K562 (cell line): Measurements from ENCODE around the gene SYT15. TPM values are rescaled to one million over a fixed set of nuclear protein-coding genes. Genes with fewer than 3 reads are reported as not detected.

Experiments used
- ATF4 ChIP-seq: fragments of 450-650 bp; formaldehyde crosslinking; IDR thresholded peaks from 2 replicates; pipeline ENCODE4 v1.4.0; 2022; ENCODE audit warnings: mild to moderate bottlenecking, moderate library complexity
- CBFA2T2 ChIP-seq: fragments of 450-650 bp; conservative IDR thresholded peaks from 2 replicates; pipeline ENCODE4 v1.6.1; 2017; ENCODE audit warnings: mild to moderate bottlenecking
- DPF2 ChIP-seq: fragments of 450-650 bp; IDR thresholded peaks from 2 replicates; pipeline ENCODE4 v1.6.1; 2016
- ESRRA ChIP-seq: fragments of 450-650 bp; IDR thresholded peaks from 2 replicates; pipeline ENCODE4 v1.6.1; 2014; ENCODE audit warnings: low read depth, mild to moderate bottlenecking, moderate library complexity, borderline replicate concordance
- HBP1 ChIP-seq: fragments of 450-650 bp; formaldehyde crosslinking; IDR thresholded peaks from 2 replicates; pipeline ENCODE4 v1.4.0; 2022; ENCODE audit warnings: missing genetic modification characterization
- MAX ChIP-seq: sonication (generic); formaldehyde crosslinking; IDR thresholded peaks from 2 replicates; pipeline ENCODE4 v1.9.0; 2022; ENCODE audit warnings: mild to moderate bottlenecking, missing genetic modification reagents
- MCM7 ChIP-seq, 2 experiments: fragments of 450-650 bp; IDR thresholded peaks; 2 replicates each; pipeline ENCODE4 v1.6.1; 2016 to 2018
- MEIS2 ChIP-seq: fragments of 450-650 bp; IDR thresholded peaks from 2 replicates; pipeline ENCODE4 v1.6.1; 2014; ENCODE audit warnings: mild to moderate bottlenecking; ENCODE audit not compliant: partially characterized antibody
- NCOA1 ChIP-seq: fragments of 450-650 bp; IDR thresholded peaks from 2 replicates; pipeline ENCODE4 v1.6.1; 2016; ENCODE audit warnings: low read depth
- RREB1 ChIP-seq: fragments of 250-450 bp; sonication (Bioruptor Pico); IDR thresholded peaks from 2 replicates; pipeline ENCODE4 v1.4.0; 2020
- SMAD3 ChIP-seq: fragments of 450-650 bp; formaldehyde crosslinking; conservative IDR thresholded peaks from 2 replicates; pipeline ENCODE4 v1.4.0; 2020; ENCODE audit warnings: mild to moderate bottlenecking
- ZBTB11 ChIP-seq, 3 experiments: fragments of 200-800 bp in 1 of 3; fragments of 250-450 bp in 1 of 3; fragments of 450-650 bp in 1 of 3; sonication (Bioruptor Pico) in 1 of 3; sonication (Bioruptor generic) in 1 of 3; formaldehyde crosslinking in 1 of 3; IDR thresholded peaks; 2 replicates each; pipeline versions ENCODE4 v1.6.1 to v1.8.0; 2016 to 2022; ENCODE audit warnings: mild to moderate bottlenecking in 2 of 3, missing genetic modification characterization in 2 of 3, missing compliant biosample characterization in 1 of 3, moderate library complexity in 1 of 3
- ZKSCAN1 ChIP-seq: fragments of 150-350 bp; IDR thresholded peaks from 2 replicates; pipeline ENCODE4 v1.6.1; 2016; ENCODE audit warnings: low read depth, low read length
- ZSCAN32 ChIP-seq: fragments of 450-650 bp; formaldehyde crosslinking; IDR thresholded peaks from 2 replicates; pipeline ENCODE4 v1.4.0; 2020; ENCODE audit warnings: mild to moderate bottlenecking, moderate library complexity
- polyA plus RNA-seq, 8 experiments: library from polyadenylated mRNA; depleted of rRNA in 4 of 8; stranded (reverse) in 5 of 8; unstranded in 3 of 8; fragments of >200 nt; fragmentation: Nextera tagmentation in 2 of 8; fragmentation: Illumina TruSeq in 1 of 8; extraction: Ambion mirVana in 2 of 8; extraction: Trizol in 1 of 8; gene quantifications; 2 replicates each; pipeline versions ENCODE4 v1.2.1 to v1.2.3, GENCODE V29; 2011 to 2014; ENCODE audit warnings: inconsistent platforms in 1 of 8, missing spikeins in 1 of 8
- total RNA-seq, 7 experiments: library from RNA; depleted of rRNA in 6 of 7; stranded (reverse); fragments of >200 nt in 6 of 7; fragmentation: Illumina TruSeq in 2 of 7; extraction: Trizol in 2 of 7; gene quantifications; 2 replicates each; pipeline versions ENCODE4 v1.2.1 to v1.2.3, GENCODE V29; 2011 to 2021; ENCODE audit warnings: low replicate concordance in 1 of 7

Gene SYT15
- total and polyA plus RNA-seq, 9 of the 15 experiments (the other 6 are each of a cell fraction or from before 2014, with no cell fraction given), result 0.05 to 0.82 (median 0.21) TPM; not detected in 1

- TF ChIP-seq RREB1 (peak; percentile 47; the same call in 1 of the 2 replicates), ESRRA (peak; percentile 75), SMAD3 (CRISPR knock-in tag) (0 out of 2 replicates have a peak, but pooled peaks have one; percentile 10), ZKSCAN1 (no peak), NCOA1 (no peak), ATF4 (CRISPR knock-in tag) (peak; percentile 46; the same call in 1 of the 2 replicates), CBFA2T2 (peak; percentile 42), MAX (CRISPR knock-in tag) (peak; percentile 3; the same call in 1 of the 2 replicates), ZBTB11 (CRISPR knock-in tag; IDR thresholded peaks at IDR 0.05) (0 out of 6 replicates have a peak, but pooled peaks of 1 of the 3 experiments have one; percentile 32), HBP1 (CRISPR knock-in tag) (0 out of 2 replicates have a peak, but pooled peaks have one; percentile 20), MEIS2 (peak; percentile 75), MCM7 (IDR thresholded peaks at IDR 0.05) (no peak), DPF2 (peak; percentile 19; the same call in 1 of the 2 replicates), ZSCAN32 (CRISPR knock-in tag) (no peak)
These were observed 27.9 kb upstream of the SYT15 start (continued) for GRCh38 chr10:46550795-46551700.
